NAMALWA (cell line): ENCODE measurements around the gene EIF5A2.

Source experiments
- DNase-seq: peaks from one replicate; pipeline ENCODE4 v3.0.0-alpha.2; 2015; ENCODE audit warnings: low spot score

EIF5A2 gene

GRCh38 chr3:170852324-170852723 is 56.1 kb downstream of the EIF5A2 start:
- DNase-seq = no peak

- peak; percentile 46 for DNase-seq
Measured at GRCh38 chr3:170848292-170848917, 60.0 kb downstream of the EIF5A2 start.

GRCh38 chr3:170844377-170844776 is 64.1 kb downstream of the EIF5A2 start:
- no peak for DNase-seq

- no peak for DNase-seq
Measured at GRCh38 chr3:170840291-170840859, 68.1 kb downstream of the EIF5A2 start.

- no peak for DNase-seq
Measured at GRCh38 chr3:170839518-170840100, 68.8 kb downstream of the EIF5A2 start.
